ENCODE data around the gene RNGTT.

- TF ChIP-seq POLR2A (IDR thresholded peaks at IDR 0.05) = no peak
- TF ChIP-seq, protein P1, sequence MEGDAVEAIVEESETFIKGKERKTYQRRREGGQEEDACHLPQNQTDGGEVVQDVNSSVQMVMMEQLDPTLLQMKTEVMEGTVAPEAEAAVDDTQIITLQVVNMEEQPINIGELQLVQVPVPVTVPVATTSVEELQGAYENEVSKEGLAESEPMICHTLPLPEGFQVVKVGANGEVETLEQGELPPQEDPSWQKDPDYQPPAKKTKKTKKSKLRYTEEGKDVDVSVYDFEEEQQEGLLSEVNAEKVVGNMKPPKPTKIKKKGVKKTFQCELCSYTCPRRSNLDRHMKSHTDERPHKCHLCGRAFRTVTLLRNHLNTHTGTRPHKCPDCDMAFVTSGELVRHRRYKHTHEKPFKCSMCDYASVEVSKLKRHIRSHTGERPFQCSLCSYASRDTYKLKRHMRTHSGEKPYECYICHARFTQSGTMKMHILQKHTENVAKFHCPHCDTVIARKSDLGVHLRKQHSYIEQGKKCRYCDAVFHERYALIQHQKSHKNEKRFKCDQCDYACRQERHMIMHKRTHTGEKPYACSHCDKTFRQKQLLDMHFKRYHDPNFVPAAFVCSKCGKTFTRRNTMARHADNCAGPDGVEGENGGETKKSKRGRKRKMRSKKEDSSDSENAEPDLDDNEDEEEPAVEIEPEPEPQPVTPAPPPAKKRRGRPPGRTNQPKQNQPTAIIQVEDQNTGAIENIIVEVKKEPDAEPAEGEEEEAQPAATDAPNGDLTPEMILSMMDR (IDR thresholded peaks at IDR 0.05) = no peak
Measured at GRCh38 chr6:88869263-88870020, 94.0 kb downstream of the RNGTT start.
